Esophagus muscularis mucosa (tissue), 4 donors: ENCODE measurements around the gene ALDOA. TPM values are rescaled to one million over a fixed set of nuclear protein-coding genes. Genes with fewer than 3 reads are reported as not detected.

Experiments
- DNase-seq: peaks from one replicate; pipeline ENCODE4 v3.0.0-alpha.2; 2017; ENCODE audit errors: extremely low spot score
- H3K27ac ChIP-seq, 4 donors: fragments of 200-600 bp; sonication (generic); replicated peaks in 1 of 4; 1 replicate in 3 of 4; 2 replicates in 1 of 4; pipeline ENCODE4 v1.5.1; 2016 to 2019; ENCODE audit warnings: mild to moderate bottlenecking in 1 of 4
- H3K27me3 ChIP-seq, 4 donors: fragments of 200-600 bp; sonication (generic); one replicate each; pipeline versions ENCODE4 v1.5.1 to v1.6.0; 2016 to 2019
- H3K36me3 ChIP-seq, 4 donors: fragments of 200-600 bp; sonication (generic); one replicate each; pipeline ENCODE4 v1.5.1; 2016 to 2019
- H3K4me1 ChIP-seq, 4 donors: fragments of 200-600 bp; sonication (generic); one replicate each; pipeline ENCODE4 v1.5.1; 2016 to 2019
- H3K4me3 ChIP-seq, 4 donors: fragments of 200-600 bp; sonication (generic); 1 replicate in 2 of 4; 2 replicates in 2 of 4; pipeline ENCODE4 v1.5.1; 2016 to 2019; ENCODE audit warnings: mild to moderate bottlenecking in 4 of 4, moderate library complexity in 1 of 4
- H3K9me3 ChIP-seq, 4 donors: fragments of 200-600 bp; sonication (generic); 1 replicate in 3 of 4; 2 replicates in 1 of 4; pipeline ENCODE4 v1.5.1; 2016 to 2019
- CTCF ChIP-seq, 3 experiments: fragments of 200-600 bp in 2 of 3; fragments of 450-650 bp in 1 of 3; sonication (generic) in 2 of 3; IDR thresholded peaks; one replicate each; pipeline ENCODE4 v1.5.1; 2017 to 2019; ENCODE audit warnings: antibody characterized with exemption in 3 of 3, mild to moderate bottlenecking in 2 of 3, moderate library complexity in 1 of 3
- EP300 ChIP-seq: sonication (generic); formaldehyde crosslinking; IDR thresholded peaks from one replicate; pipeline ENCODE4 v1.6.1; 2017; ENCODE audit warnings: antibody characterized with exemption
- POLR2A ChIP-seq: fragments of 450-650 bp; IDR thresholded peaks from one replicate; pipeline ENCODE4 v1.6.1; 2017; ENCODE audit warnings: antibody characterized with exemption, moderate library complexity, mild to moderate bottlenecking, low read depth
- POLR2AphosphoS5 ChIP-seq, 2 donors: sonication (generic); formaldehyde crosslinking; IDR thresholded peaks; one replicate each; pipeline ENCODE4 v1.6.1; 2017; ENCODE audit warnings: antibody characterized with exemption in 2 of 2
- WGBS: methylation state at CpG from one replicate; pipeline ENCODE4 v1.1.5; 2018; 5-methylcytosine and 5-hydroxymethylcytosine counted together
- intact Hi-C: fragments of 100-400 bp; cut with DNase I; formaldehyde crosslinking; loops from one replicate; pipeline ENCODE4 v1.15.1; 2023
- total RNA-seq, 4 donors: library from RNA; depleted of rRNA; stranded (reverse); fragments of >200 nt; gene quantifications; one replicate each; pipeline versions ENCODE4 v1.1.0 to v1.2.1, GENCODE V29; 2016

The ALDOA gene
- total RNA-seq, 4 donors from 2014 or later, result 1,300 to 1,765 (median 1,454) TPM

- 92% methylated on average over 4 of the region's 4 CpGs for WGBS
- no peaks in the 10 kb centered on the region for H3K9me3 ChIP-seq
Observed at GRCh38 chr16:30104090-30104489, 38.5 kb downstream of the ALDOA start.

GRCh38 chr16:30104492-30104891 lies 38.9 kb downstream of the ALDOA start:
- Histone ChIP-seq H3K27ac (no peak overlapping the region), H3K4me1 (no peaks in the 10 kb centered on the region)
- WGBS, result 73% methylated on average over 4 of the region's 6 CpGs

More at GRCh38 chr16:30104090-30104489, 38.5 kb downstream of the ALDOA start:
- Histone ChIP-seq H3K4me3 (no peak overlapping the region), H3K36me3 (peaks cover 15 to 52% (median 42%) of the 10 kb centered on the region in 4 donors), H3K27me3 (no peaks in the 10 kb centered on the region), H3K4me1 (no peaks in the 10 kb centered on the region), H3K27ac (no peak overlapping the region)
- DNase-seq, result no peak
- TF ChIP-seq EP300 (no peak), POLR2AphosphoS5 (IDR thresholded peaks at IDR 0.05) (no peak), POLR2A (no peak), CTCF (IDR thresholded peaks at IDR 0.05) (no peak)
- intact Hi-C loops, result no loop called here

GRCh38 chr16:30108059-30108850 lies 42.7 kb downstream of the ALDOA start:
- no peak for DNase-seq
- Histone ChIP-seq H3K27me3 (no peaks in the 10 kb centered on the region), H3K9me3 (no peaks in the 10 kb centered on the region), H3K27ac (no peak overlapping the region), H3K4me1 (peaks cover 3 to 5% (median 4%) of the 10 kb centered on the region in 4 donors), H3K36me3 (peaks cover 19 to 94% (median 79%) of the 10 kb centered on the region in 4 donors), H3K4me3 (no peak overlapping the region)
- WGBS, result 94% methylated on average over 14 of the region's 15 CpGs
- intact Hi-C loops, result no loop called here
- TF ChIP-seq EP300 (no peak), POLR2A (no peak), POLR2AphosphoS5 (IDR thresholded peaks at IDR 0.05) (no peak), CTCF (IDR thresholded peaks at IDR 0.05) (no peak)

More at GRCh38 chr16:30104492-30104891, 38.9 kb downstream of the ALDOA start:
- no peak overlapping the region for H3K4me3 ChIP-seq
- TF ChIP-seq POLR2A (no peak), EP300 (no peak), POLR2AphosphoS5 (IDR thresholded peaks at IDR 0.05) (no peak), CTCF (IDR thresholded peaks at IDR 0.05) (no peak)
- intact Hi-C loops, result no loop called here
- no peaks in the 10 kb centered on the region for H3K27me3 ChIP-seq
- H3K9me3 ChIP-seq, result no peaks in the 10 kb centered on the region
- no peak for DNase-seq
- H3K36me3 ChIP-seq, result peaks cover 18 to 56% (median 45%) of the 10 kb centered on the region in 4 donors

GRCh38 chr16:30110661-30111060 lies 45.1 kb downstream of the ALDOA start:
- DNase-seq, result no peak
- no peak overlapping the region for H3K4me3 ChIP-seq
- no peak for TF ChIP-seq CTCF (IDR thresholded peaks at IDR 0.05)
- TF ChIP-seq POLR2A, result no peak
- TF ChIP-seq POLR2AphosphoS5 (IDR thresholded peaks at IDR 0.05), result no peak
- no peak for TF ChIP-seq EP300
- no peak overlapping the region for H3K27ac ChIP-seq
- 62% methylated on average over 7 of the region's 7 CpGs for WGBS
- peaks cover 16 to 98% (median 88%) of the 10 kb centered on the region in 4 donors for H3K36me3 ChIP-seq
- peaks cover 6 to 10% (median 8%) of the 10 kb centered on the region in 4 donors for H3K4me1 ChIP-seq
- intact Hi-C loops, result no loop called here
- no peaks in the 10 kb centered on the region for H3K9me3 ChIP-seq
- H3K27me3 ChIP-seq, result no peaks in the 10 kb centered on the region
